SK-N-SH treated with all-trans-retinoic acid at 6 μM for 48 hours (cell line): ENCODE measurements around the gene TFF3.

Source experiments
- ARNTL ChIP-seq: fragments of 450-650 bp; formaldehyde crosslinking; IDR thresholded peaks from 2 replicates; pipeline ENCODE4 v1.5.0; 2020; ENCODE audit warnings: low read depth, mild to moderate bottlenecking, moderate library complexity, borderline replicate concordance
- CSDC2 ChIP-seq: fragments of 250-450 bp; sonication (Bioruptor Pico); IDR thresholded peaks from 2 replicates; pipeline ENCODE4 v1.5.0; 2020; ENCODE audit warnings: mild to moderate bottlenecking, moderate library complexity
- ESRRG ChIP-seq: fragments of 250-450 bp; sonication (Bioruptor Pico); IDR thresholded peaks from 2 replicates; pipeline ENCODE4 v1.6.1; 2021; ENCODE audit warnings: mild to moderate bottlenecking
- OSR1 ChIP-seq: fragments of 250-450 bp; sonication (Bioruptor Pico); IDR thresholded peaks from 2 replicates; pipeline ENCODE4 v1.8.0; 2022; ENCODE audit warnings: moderate library complexity, mild to moderate bottlenecking, inconsistent platforms
- PATZ1 ChIP-seq: fragments of 250-450 bp; sonication (Bioruptor Pico); IDR thresholded peaks from 2 replicates; pipeline ENCODE4 v1.8.0; 2020; ENCODE audit warnings: mild to moderate bottlenecking, moderate library complexity, borderline replicate concordance
- POU6F1 ChIP-seq: fragments of 250-450 bp; sonication (Bioruptor Pico); IDR thresholded peaks from 2 replicates; pipeline ENCODE4 v1.8.0; 2021; ENCODE audit warnings: low read depth, mild to moderate bottlenecking, moderate library complexity, borderline replicate concordance
- RARB ChIP-seq: fragments of 250-450 bp; sonication (Bioruptor Pico); IDR thresholded peaks from 2 replicates; pipeline ENCODE4 v1.8.0; 2021; ENCODE audit warnings: mild to moderate bottlenecking, moderate library complexity
- SNAI2 ChIP-seq: fragments of 250-450 bp; sonication (Bioruptor Pico); IDR thresholded peaks from 2 replicates; pipeline ENCODE4 v1.5.0; 2020; ENCODE audit warnings: mild to moderate bottlenecking, moderate library complexity
- TOX ChIP-seq: fragments of 250-450 bp; sonication (Bioruptor Pico); IDR thresholded peaks from 2 replicates; pipeline ENCODE4 v1.8.0; 2021; ENCODE audit warnings: mild to moderate bottlenecking, moderate library complexity, borderline replicate concordance
- ZFP3 ChIP-seq: fragments of 250-450 bp; sonication (Bioruptor Pico); IDR thresholded peaks from 2 replicates; pipeline ENCODE4 v1.5.0; 2020; ENCODE audit warnings: mild to moderate bottlenecking, moderate library complexity

GRCh38 chr21:42272984-42273600, 42.1 kb downstream of the TFF3 start:
- no peak for TF ChIP-seq ZFP3 (CRISPR knock-in tag)
- TF ChIP-seq PATZ1 (CRISPR knock-in tag) = no peak
- TF ChIP-seq CSDC2 (CRISPR knock-in tag) = no peak
- TF ChIP-seq OSR1 (CRISPR knock-in tag) = no peak
- TF ChIP-seq ESRRG = no peak
- no peak for TF ChIP-seq POU6F1 (CRISPR knock-in tag)
- no peak for TF ChIP-seq RARB (CRISPR knock-in tag)
- no peak for TF ChIP-seq ARNTL (CRISPR knock-in tag)
- TF ChIP-seq TOX (CRISPR knock-in tag) = no peak
- TF ChIP-seq SNAI2 = no peak
